NCI-H226 (cell line): ENCODE measurements around the gene CDH2.

ENCODE experiments used
- DNase-seq: peaks from one replicate; pipeline ENCODE4 v3.0.0-alpha.2; 2015

The CDH2 gene

DNA sequence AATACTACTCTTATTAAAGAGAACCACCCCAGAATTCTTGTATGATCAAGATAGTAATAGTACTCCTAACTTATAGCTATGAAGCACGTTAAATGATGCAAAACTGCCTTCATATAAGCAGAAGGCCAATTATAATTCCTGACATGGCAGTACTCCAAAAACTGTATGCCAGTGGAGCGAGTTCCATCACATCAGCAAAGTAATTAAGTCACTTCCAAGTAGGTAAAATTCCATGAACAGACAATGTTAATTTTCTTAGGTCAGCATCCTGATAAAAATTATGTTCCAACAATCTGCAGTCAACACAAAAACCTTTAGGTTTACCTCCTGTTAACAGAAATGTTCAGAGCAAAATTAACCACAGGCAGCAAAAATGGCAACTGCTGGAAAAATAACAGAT is 136.7 kb downstream of the CDH2 start:
- DNase-seq: no peak

DNA sequence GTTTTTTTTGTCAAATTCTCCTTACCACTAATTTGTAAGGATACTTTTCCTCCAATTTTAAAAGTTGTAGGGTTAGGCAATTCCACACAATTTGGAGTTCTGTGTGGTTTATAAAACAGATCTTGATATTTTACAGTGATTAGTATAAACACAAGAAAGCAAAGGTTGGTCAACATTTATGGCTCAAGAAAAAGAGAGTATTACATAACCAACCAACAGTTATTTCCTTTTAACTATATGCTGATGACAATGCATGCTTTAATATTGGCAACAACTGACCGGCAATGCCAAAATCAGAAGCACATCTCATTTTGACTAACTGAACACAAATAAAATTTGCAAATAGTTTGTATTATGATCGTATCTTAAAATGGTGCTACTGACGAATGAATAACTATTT is 137.2 kb downstream of the CDH2 start:
- DNase-seq: no peak

DNA sequence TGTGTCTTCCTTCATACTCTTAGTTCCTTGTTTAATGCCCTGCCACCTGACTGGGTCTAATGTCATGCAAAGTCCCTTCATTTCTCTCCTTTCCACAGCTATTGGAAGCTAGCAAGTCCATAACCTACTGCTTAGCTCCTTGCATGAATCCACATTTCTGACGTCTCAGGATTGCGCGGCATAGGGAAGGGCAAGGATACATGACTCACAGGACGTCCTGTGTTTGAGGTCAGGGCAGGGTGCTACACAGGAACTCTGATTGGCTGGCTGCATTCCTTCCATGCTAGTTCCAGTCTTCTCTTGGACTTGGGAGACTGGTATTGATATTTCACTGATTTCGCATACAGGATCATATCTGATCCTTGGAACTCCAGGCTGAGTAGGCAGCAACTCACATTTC is 137.9 kb downstream of the CDH2 start:
- DNase-seq: peak; percentile 89

DNA sequence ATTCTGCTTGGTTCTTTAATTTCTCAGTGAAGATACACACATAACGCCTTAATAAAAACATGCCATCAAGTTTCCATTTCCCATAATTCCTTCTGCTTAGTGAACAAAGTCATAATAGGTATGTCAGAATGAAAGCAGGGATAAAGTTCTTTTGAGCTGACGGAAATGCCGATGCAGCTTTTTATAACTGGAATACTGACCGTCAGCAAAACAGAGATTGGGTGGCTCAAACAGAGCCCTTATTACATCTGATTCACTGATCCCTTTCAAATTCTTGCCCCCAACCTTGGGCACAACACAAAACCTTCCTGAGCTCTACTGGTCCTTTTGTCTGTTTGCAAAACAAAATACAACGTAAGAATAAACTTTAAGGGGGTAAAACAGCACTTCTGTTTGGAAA is 140.4 kb downstream of the CDH2 start:
- no peak for DNase-seq

DNA sequence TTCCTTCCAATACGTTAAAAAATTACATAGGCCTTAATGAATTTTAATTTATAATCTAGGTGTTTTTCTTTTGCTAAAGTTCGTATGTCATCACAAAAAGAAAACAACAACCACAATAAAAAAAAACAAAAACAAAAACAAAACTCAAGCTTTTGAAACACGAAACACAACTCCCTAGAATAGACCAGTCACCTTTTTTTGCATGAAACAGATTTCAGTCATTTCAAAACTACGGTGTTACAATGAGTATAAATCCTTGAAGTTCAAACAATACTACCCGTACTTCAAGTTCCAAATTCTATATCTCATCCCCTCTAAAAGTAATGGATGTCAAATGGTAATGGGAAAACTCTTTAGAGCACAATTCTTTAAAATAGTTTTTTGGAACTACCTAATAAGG is 142.4 kb downstream of the CDH2 start:
- no peak for DNase-seq

DNA sequence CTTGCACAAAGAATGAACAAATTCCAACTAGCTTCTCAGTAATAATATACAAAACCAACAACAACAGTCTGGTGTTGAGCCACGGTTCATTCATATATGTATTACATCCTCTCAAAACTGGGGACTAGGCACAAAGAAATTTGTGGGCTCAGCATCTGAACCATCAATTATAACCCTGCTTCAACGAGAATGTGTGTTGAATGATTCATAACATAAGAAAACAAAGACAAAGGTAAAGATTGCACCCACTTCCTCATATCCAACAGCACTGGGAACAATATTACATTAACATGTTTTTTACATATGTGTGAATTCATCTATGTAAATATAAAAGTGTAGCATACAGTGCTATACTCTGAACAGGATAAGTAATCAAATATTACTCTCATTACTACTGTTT is 144.8 kb downstream of the CDH2 start:
- DNase-seq: no peak

DNA sequence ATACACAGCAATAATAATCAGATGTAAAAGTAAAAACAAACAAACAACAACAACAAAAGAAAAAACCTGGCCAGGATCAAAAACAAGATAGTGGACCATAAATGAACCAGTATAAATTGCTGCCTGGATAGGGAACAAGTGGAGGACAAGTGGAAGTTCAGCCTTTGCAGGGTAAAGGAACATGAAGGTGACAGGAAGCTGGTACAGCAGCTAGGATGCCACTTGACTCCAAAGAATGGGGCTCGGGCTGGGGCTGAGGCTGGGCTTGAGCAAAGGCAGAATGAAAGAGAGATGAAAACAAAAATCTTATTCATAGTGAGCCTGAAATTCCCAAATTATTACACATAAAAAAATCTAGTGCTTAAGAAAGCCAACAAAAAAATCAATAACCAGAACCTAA is 146.5 kb downstream of the CDH2 start:
- no peak for DNase-seq

DNA sequence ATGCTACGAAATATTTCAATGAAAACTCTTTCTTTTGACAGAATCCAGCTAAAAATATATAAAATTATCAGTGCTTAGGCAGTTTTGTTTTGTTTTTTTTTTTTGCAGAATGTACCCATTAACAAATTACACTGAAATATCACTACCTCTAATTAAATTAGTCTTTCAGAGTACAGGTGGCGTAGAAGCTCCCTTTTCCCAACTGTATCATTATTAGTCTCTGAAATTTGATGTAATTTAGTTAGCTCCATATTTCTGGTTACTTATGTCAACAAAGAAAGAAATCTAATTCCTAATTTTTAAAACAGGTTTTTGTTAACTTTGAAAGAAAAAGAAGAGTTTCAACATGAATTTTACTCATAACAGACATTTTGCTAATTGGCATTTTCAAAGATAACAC is 149.2 kb downstream of the CDH2 start:
- no peak for DNase-seq

DNA sequence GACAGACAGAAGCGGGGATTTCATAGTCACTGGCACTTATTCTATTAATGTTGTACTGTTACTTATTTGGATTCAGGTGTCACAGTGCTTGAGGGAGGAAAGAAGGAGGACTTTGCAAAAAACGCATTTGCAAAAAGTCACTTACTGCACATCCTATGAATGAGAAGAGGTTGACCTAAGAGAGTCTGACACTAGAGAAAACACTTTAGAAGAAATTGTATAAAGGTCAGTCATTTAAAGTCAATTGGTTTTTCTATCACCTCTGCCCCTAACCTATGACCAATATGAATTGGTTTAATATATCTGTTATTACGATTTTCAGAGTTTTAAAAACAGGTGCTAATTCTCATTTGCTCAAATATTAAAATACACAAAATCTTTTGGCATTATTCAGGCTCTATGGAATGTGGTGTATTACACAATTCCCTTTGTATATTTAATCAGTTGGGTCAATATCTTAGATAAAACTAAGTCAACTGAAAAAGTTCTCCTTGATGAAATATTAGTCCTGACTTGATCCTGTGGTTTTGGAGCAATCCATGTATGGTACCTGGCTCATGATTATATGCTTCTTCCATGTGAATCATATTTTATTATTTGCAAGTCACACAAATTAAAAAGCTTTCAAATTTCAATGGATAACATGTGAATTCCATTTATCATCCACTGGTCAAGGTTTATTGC is 157.4 kb downstream of the CDH2 start:
- peak; percentile 87 for DNase-seq

DNA sequence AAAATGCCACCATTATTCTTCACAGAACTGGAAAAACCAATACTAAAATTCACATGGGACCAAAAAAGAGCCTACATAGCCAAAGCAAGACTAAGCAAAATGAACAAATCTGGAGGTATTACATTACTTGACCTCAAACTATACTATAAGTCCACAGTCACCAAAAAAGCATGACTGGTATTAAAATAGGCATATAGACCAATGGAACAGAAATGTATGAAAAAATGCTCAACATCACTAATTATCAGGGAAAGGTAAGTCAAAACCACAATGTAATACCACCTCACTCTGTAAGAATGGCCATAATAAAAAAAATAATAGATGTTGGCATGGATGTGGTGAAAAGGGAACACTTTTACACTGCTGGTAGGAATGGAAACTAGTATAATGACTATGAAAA is 158.6 kb downstream of the CDH2 start:
- peak; percentile 58 for DNase-seq

DNA sequence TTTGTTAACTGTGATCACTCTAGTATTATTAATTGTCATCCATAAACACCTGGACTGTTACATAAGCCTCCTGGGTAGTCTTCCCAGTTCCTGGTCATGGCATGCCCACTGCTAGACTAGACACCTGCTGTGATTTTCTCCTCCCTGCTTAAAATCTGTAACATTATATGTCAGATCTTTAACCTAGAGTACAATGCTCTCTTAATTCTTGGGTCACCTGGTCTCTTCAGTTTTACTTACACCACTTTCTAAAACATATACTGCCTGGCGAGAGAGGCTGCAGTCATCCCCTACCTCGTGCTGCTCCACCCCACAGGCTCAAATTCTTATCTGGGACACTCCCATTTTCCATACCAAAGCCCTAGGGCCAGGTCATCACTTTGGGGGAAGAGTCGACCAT is 161.3 kb downstream of the CDH2 start:
- peak; percentile 63 for DNase-seq

DNA sequence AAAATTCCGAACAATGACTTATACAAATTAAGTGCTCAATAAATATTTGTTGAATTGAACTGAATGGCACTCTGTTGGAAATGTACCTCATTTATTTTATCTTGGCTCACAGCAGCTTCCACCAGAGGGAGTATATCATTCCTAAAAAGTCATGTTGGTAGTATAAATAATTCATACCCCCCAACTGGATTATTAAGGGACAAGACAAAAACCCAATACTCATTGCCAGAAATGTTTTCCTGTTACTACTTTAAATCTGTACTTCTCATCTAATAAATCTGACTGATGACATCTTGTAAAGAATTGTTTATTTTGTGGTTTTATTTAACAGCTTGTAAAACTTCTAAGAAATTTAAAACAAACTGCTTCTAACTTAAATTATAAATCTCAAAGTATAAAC is 163.9 kb downstream of the CDH2 start:
- DNase-seq: no peak

DNA sequence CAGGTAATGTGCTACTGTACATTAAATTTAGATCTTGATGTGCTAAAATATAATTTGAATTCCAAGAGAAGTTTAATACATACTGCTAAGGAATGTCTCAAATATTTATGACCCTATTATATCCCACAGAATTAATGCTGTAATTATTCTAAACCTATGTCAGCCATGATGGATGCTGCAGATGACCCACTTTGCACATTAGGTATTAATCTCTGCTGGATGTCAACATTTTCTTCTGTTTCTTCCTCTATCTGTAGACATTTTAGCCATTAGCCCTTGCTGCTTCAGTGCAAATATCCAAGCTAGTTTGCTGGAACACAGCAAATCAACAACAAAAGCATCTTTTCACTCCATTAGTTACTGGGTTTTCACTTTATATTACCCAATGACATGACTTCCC is 164.6 kb downstream of the CDH2 start:
- DNase-seq: no peak

DNA sequence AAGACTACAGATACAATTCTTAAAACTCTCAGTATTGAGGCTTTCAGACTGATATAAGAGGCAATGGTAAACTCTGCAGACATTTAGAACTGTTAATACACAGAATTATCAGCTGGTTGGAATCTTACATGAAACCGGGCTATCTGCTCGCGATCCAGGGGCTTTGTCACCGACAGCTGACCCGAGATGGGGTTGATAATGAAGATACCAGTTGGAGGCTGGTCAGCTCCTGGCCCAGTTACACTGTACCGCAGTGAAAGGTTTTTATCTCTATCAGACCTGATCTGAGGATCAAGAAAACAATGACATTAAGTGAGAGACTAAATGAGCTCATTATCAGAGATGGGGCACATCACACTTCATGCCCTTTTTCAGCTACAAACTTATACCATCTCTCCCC is 167.3 kb downstream of the CDH2 start:
- DNase-seq: no peak

DNA sequence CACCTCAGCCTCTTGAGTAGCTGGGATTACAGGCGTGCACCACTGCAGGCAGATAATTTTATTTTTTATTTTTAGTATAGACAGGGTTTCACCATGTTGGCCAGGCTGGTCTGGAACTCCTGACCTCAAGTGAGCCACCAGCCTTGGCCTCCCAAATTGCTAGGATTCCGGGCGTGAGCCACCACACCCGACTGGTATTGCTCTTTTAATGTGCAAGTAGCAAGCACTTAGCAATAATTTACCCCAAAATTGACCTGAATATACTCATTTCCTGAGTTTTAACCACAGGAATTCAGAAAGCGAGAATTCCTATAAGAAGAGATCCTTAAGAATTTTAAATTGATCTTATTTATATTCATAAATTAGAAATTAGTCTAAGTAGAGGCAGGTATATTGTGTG is 169.1 kb downstream of the CDH2 start:
- DNase-seq: peak; percentile 80

DNA sequence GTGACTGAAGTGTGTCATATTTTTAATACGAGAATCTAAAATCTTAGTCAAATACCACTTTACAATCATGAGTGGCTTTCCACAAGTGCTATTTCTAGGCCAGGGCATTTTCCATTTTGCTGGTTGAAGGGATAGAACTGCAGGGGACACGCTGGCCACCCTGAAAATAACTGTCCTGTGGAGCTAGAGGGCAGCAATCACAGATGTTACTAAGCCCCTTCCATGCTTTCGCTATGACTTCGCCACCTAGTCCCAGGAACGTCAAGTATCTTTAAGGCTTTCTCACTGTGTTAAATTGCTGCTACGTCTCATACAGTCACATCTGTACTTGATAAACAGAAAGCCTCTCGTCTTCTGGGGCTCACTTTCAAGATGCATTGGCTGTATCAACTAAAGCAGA is 171.8 kb downstream of the CDH2 start:
- no peak for DNase-seq

DNA sequence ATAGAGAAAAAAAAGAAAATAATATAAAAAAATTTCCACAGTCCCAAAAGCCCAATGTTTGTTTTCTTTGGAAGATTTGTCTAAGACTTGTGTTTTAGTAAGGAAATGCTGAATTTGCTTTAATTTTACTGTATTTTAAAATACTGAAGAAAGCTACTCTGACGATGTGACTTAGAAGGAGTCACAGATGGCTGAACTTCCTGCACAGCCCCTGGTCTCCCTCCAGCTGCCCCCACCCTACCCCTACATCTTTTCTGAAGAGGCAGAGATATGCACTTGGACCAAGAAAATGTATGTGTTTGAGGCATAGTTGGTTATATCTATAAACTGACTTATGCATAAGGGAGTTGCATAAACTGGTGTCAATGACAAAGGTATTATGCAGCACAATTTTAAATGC is 172.3 kb downstream of the CDH2 start:
- DNase-seq: no peak

DNA sequence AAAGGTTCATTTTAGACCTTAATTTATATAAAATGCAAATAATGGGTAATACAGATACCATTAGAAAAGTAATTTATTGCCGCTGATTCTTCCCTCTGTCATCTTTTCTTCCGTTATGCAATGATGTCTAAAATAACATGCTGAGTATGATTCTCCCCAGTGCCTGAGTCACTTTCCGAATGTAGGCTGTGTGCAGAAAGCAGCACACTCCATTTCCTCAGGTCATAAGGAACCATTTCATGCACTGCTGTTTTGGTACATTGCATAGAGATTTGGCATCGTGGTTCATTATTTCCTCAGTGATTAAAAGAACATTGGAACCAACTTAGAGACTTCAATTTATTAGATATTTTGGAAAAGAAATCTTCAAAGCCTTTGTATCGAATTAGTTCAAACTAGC is 173.5 kb downstream of the CDH2 start:
- DNase-seq: no peak

DNA sequence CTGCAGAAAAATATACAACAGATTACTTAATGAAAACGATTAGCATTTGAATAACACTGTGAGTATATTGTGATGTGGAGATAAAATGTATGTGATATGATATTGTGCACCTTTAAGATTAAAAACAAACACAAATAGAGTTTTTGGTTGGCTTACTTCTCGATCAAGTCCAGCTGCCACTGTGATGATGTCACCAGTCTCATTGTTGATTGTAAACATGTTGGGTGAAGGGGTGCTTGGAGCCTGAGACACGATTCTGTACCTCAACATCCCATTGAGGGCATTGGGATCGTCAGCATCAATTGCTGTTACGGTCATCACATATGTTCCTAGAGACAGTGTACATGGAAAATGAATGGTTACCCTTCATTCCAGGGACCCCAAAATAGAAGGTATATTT is 174.1 kb downstream of the CDH2 start:
- no peak for DNase-seq

DNA sequence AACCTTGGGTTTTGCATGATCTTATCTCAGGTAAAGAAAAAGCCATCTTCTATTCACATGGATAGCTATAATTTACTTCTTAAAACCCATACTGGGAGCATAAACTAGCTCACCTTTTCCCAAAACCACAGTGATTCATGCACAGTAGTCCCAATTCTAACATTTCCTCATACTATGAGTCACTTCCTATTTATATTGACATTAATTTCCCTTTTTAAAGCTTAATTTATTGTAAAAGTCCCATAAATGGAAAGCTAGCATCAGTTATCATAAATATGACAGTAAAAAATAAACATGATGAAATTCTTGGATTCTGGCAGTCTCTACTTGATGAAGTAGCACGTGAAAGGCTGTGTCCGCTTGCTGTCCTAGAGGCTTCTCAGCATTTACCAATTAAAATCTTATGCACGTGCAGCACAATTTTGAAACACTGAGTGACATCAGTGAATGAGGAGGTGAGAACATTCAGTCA is 180.1 kb downstream of the CDH2 start:
- peak; percentile 24 for DNase-seq

DNA sequence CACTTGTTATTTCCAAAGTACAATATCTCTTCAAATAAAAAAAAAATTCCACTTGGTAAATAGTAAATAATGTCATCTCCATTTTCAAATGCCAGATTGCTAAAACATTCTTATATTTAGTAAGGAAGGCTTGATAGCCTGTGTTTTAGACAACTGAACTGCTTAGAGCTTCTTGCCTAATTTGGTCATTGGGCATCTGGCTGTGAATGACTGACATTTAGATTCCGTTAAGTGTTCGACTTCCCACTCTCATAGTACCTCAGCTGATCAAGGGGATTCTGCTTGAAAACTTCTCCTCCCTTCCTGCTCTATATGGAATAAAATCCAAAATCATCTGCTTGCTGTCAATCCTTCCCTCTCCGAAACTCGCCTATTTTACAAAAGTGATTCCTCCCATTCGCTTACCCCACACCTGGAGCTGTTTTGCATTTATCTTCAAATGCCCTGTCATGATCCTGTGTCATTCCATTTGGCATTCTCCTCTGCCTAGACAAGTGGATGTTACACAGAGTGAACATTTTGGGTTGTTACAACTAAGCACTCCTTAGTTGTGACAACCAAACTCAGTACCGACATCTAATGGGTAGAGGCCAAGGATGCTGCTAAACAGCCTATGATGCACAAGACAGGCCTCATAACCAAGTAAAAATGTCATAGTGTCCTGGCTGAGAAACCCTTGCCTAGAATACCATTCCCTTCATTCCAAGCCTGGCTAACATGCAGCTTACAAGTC is 181.0 kb downstream of the CDH2 start:
- no peak for DNase-seq

DNA sequence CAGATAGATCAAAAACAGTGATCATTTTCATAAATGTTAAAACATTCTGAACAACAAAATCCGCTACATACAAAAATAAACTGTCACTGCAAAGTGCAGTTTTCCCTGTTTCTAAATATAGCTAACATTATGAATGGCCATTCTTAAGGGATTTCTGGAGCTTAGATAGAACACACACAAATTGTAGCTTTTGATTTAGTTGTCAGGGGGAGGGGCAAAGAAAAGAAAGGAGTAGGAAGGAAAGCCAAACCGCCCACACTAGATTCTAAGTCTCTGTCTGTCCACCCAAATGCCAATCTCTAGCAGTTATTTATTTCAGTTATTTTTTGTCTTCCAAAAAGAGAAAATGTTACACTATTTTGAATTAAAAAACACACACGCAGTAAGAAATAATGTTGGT is 182.4 kb downstream of the CDH2 start:
- no peak for DNase-seq

DNA sequence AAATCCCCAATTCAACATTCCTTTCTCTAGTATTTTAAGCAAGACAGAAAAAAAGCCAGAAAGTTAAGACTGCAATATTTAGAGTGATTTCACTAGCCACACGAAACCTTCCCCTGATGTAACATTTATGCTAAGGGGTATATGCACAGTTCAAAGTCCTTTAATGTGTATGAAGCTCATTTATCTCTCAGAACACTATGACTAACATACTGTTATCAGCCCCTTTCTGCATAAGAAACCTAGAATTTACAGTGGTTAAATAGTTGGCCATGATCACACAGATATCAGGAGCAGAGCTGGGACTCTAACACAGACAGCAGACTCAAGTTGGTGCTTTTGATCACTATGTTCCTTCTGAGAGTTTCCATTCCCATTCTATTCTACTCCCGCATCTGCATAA is 185.5 kb downstream of the CDH2 start:
- DNase-seq: peak; percentile 65

DNA sequence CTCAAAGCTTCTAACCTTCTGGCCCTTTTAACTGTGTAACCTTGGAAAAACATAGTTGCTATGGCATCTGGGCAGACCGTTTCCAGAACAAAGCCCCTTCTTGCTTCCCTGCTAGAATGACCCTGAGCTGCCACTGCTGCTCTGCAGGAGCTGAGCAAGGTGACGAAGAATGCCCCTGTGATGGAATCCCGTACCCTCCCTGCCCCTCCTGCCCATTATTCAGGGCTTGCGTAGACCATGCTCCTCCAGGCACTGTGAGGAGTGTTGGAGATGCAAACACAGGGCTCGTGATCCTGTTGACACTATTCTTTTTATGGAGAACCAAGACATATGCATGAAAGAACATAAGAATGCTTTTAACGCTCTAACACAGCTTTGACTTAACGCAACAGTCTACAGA is 191.1 kb downstream of the CDH2 start:
- DNase-seq: no peak

DNA sequence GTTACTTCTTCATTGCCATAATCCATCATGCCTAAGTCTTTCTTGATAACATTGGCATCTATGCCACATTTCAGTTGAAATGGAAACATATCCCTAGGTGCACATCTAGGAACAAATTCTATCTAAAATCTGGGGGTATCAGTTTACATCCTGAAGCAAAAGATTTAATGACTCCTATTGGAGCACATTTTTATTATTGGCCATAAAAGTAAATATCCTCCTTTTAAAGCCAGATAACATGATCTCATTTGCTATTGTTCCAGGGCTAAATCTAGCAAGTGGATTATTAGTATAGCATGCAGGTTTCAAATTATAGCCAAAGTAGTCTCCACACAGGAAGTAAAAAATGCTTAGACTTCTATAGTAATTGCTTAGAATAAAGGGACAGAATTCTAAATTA is 193.2 kb downstream of the CDH2 start:
- DNase-seq: no peak
